HepG2 (cell line): ENCODE measurements around the gene CHSY3. TPM values are rescaled to one million over a fixed set of nuclear protein-coding genes. Genes with fewer than 3 reads are reported as not detected.

Experiments
- ATAC-seq: fragments of 200-7000 bp; cut with Tn5 transposase; 3 replicates; pipeline ENCODE4 v1.9.1; 2020; ENCODE audit warnings: mild to moderate bottlenecking, moderate library complexity
- BruUV-seq: library from RNA; stranded (reverse); fragments of 400-500 nt; replicated peaks from 2 replicates; lab custom pipeline; 2021; lab: Mats Ljungman, UMichigan
- CTCF ChIA-PET: fragments of 300-600 bp; formaldehyde crosslinking; extraction: SDS; loops from one replicate; lab custom pipeline; 2021; ENCODE audit warnings: low total read pairs, inconsistent platforms, low intra/inter-chr PET ratio; lab: Yijun Ruan, JAX
- POLR2A ChIA-PET: fragments of 350-600 bp; sonication (Branson Sonifier 250); formaldehyde crosslinking; loops from one replicate; lab custom pipeline; 2020; ENCODE audit warnings: antibody characterized with exemption, inconsistent platforms; lab: Yijun Ruan, JAX
- DNase-seq: peaks from one replicate; pipeline ENCODE4 v3.0.0-alpha.2; 2015; ENCODE audit warnings: low spot score
- FAIRE-seq: peaks from 3 replicates; lab custom pipeline; 2011; peaks lifted over from hg19 to GRCh38; lab: Jason Lieb, UNC
- H2AFZ ChIP-seq: one replicate; pipeline ENCODE4 v1.6.1; 2011; ENCODE audit warnings: low read length, inconsistent platforms
- H3K27ac ChIP-seq: fragments of 300-600 bp; 3 replicates; pipeline ENCODE4 v1.8.0; 2011; ENCODE audit warnings: mixed run types, mild to moderate bottlenecking, mixed read lengths, low read length, inconsistent platforms; ENCODE audit not compliant: insufficient read depth; ENCODE audit errors: extremely low read length
- H3K27me3 ChIP-seq, 2 experiments: fragments of 200-600 bp in 1 of 2; 2 replicates in 1 of 2; 3 replicates in 1 of 2; pipeline versions ENCODE4 v1.6.0 to v1.8.0; 2011; ENCODE audit warnings: low read length in 2 of 2, mild to moderate bottlenecking in 2 of 2, moderate library complexity in 2 of 2, inconsistent platforms in 1 of 2; ENCODE audit not compliant: insufficient read depth in 2 of 2, control insufficient read depth in 1 of 2
- H3K36me3 ChIP-seq, 2 experiments: fragments of 200-600 bp in 1 of 2; replicated peaks in 1 of 2; 2 replicates in 1 of 2; 3 replicates in 1 of 2; pipeline versions ENCODE4 v1.5.1 to v1.8.0; 2011; ENCODE audit warnings: low read length in 2 of 2, inconsistent platforms in 1 of 2; ENCODE audit not compliant: insufficient read depth in 2 of 2, control insufficient read depth in 1 of 2
- H3K4me1 ChIP-seq: 2 replicates; pipeline ENCODE4 v1.5.1; 2012; ENCODE audit warnings: low read length, inconsistent platforms; ENCODE audit not compliant: insufficient read depth
- H3K4me2 ChIP-seq: 2 replicates; pipeline ENCODE4 v1.6.0; 2011; ENCODE audit warnings: low read depth, low read length, inconsistent platforms
- H3K4me3 ChIP-seq, 3 experiments: fragments of 200-600 bp in 1 of 3; sonication (generic), shearing (Covaris generic) in 1 of 3; replicated peaks in 1 of 3; 2 replicates each; pipeline ENCODE4 v1.5.1; 2011 to 2016; ENCODE audit warnings: low read length in 3 of 3, inconsistent platforms in 2 of 3, low read depth in 2 of 3, mild to moderate bottlenecking in 2 of 3, control low read depth in 1 of 3, mixed read lengths in 1 of 3; ENCODE audit not compliant: insufficient read depth in 1 of 3
- H3K79me2 ChIP-seq: one replicate; pipeline ENCODE4 v1.6.1; 2011; ENCODE audit warnings: low read length, inconsistent platforms; ENCODE audit not compliant: insufficient read depth
- H3K9ac ChIP-seq: 2 replicates; pipeline ENCODE4 v1.6.0; 2011; ENCODE audit warnings: mild to moderate bottlenecking, low read depth, low read length, inconsistent platforms; ENCODE audit not compliant: insufficient read depth
- H3K9me3 ChIP-seq: 2 replicates; pipeline ENCODE4 v1.5.1; 2012; ENCODE audit warnings: mild to moderate bottlenecking, low read length
- H4K20me1 ChIP-seq: 2 replicates; pipeline ENCODE4 v1.6.0; 2011; ENCODE audit warnings: inconsistent platforms, mild to moderate bottlenecking, low read length, moderate library complexity; ENCODE audit not compliant: insufficient read depth
- ARID4A ChIP-seq: sonication (generic); formaldehyde crosslinking; IDR thresholded peaks from 2 replicates; pipeline ENCODE4 v1.5.0; 2020; ENCODE audit warnings: mild to moderate bottlenecking, missing genetic modification reagents, borderline replicate concordance
- ARNTL ChIP-seq: sonication (generic); formaldehyde crosslinking; IDR thresholded peaks from 2 replicates; pipeline ENCODE4 v1.4.0; 2020; ENCODE audit warnings: mild to moderate bottlenecking, missing genetic modification reagents
- CBX2 ChIP-seq, 2 experiments: fragments of 200-600 bp in 1 of 2; sonication (generic); formaldehyde crosslinking in 1 of 2; IDR thresholded peaks; 2 replicates each; pipeline versions ENCODE4 v1.7.0 to v1.8.1; 2018 to 2022; ENCODE audit warnings: low read depth in 2 of 2, low read length in 1 of 2, mild to moderate bottlenecking in 1 of 2, missing genetic modification reagents in 1 of 2
- HNF4G ChIP-seq, 2 experiments: sonication (generic) in 1 of 2; formaldehyde crosslinking in 1 of 2; IDR thresholded peaks; 2 replicates each; pipeline versions ENCODE4 v1.4.0 to v1.6.1; 2011 to 2020; ENCODE audit warnings: borderline replicate concordance in 2 of 2, low read depth in 2 of 2, mild to moderate bottlenecking in 2 of 2, low read length in 1 of 2, missing genetic modification reagents in 1 of 2, moderate library complexity in 1 of 2
- MIXL1 ChIP-seq: IDR thresholded peaks from 2 replicates; pipeline ENCODE4 v1.6.1; 2016
- MYC ChIP-seq: sonication (generic); formaldehyde crosslinking; IDR thresholded peaks from 2 replicates; pipeline ENCODE4 v1.9.0; 2021; ENCODE audit warnings: missing genetic modification reagents, borderline replicate concordance
- NFYB ChIP-seq: sonication (generic); formaldehyde crosslinking; IDR thresholded peaks from 2 replicates; pipeline ENCODE4 v1.4.0; 2020; ENCODE audit warnings: missing genetic modification reagents
- PCBP2 ChIP-seq: fragments of 200-400 bp; formaldehyde crosslinking; optimal IDR thresholded peaks from 2 replicates; pipeline ENCODE3; 2018; ENCODE audit warnings: low read length, low read depth; ENCODE audit not compliant: poor library complexity, severe bottlenecking
- POGZ ChIP-seq: sonication (generic); formaldehyde crosslinking; IDR thresholded peaks from 2 replicates; pipeline ENCODE4 v1.4.0; 2020; ENCODE audit warnings: mild to moderate bottlenecking, missing genetic modification reagents
- SNRNP70 ChIP-seq: fragments of 200-400 bp; formaldehyde crosslinking; IDR thresholded peaks from 2 replicates; pipeline ENCODE4 v1.6.1; 2017; ENCODE audit warnings: mild to moderate bottlenecking, low read depth, low read length, moderate library complexity
- ZBTB7B ChIP-seq: sonication (generic); formaldehyde crosslinking; IDR thresholded peaks from 2 replicates; pipeline ENCODE4 v1.4.0; 2020; ENCODE audit warnings: missing genetic modification reagents
- ZNF550 ChIP-seq: sonication (generic); formaldehyde crosslinking; IDR thresholded peaks from 2 replicates; pipeline ENCODE4 v1.4.0; 2020; ENCODE audit warnings: mild to moderate bottlenecking, missing genetic modification reagents, borderline replicate concordance
- WGBS: methylation state at CpG from one replicate; pipeline ENCODE4 v1.1.6; 2017; ENCODE audit warnings: low lambda C conversion rate; 5-methylcytosine and 5-hydroxymethylcytosine counted together
- in situ Hi-C: cut with HindIII; loops from 2 replicates; pipeline ENCODE4 v1.10.0; 2017; ENCODE audit warnings: low pct_unique_long_range_greater_than_20kb; ENCODE audit not compliant: extremely low pct_ligation_motif_present
- intact Hi-C: fragments of 100-400 bp; cut with micrococcal nuclease; formaldehyde crosslinking; loops from one replicate; pipeline ENCODE4 v1.10.0; 2022; ENCODE audit not compliant: unreplicated experiment
- polyA plus RNA-seq, 8 experiments: library from polyadenylated mRNA; depleted of rRNA in 3 of 8; stranded (reverse) in 7 of 8; unstranded in 1 of 8; fragments of >200 nt; fragmentation: Illumina TruSeq in 4 of 8; extraction: Trizol in 4 of 8; gene quantifications; 2 replicates each; pipeline versions ENCODE4 v1.2.1 to v1.2.3, GENCODE V29; 2011 to 2016; ENCODE audit warnings: low read depth in 4 of 8, missing spikeins in 1 of 8, mixed read lengths in 1 of 8; ENCODE audit not compliant: insufficient read depth in 1 of 8
- total RNA-seq, 5 experiments: library from RNA; depleted of rRNA; stranded (reverse); fragments of >200 nt; fragmentation: Illumina TruSeq; extraction: Trizol; gene quantifications; 2 replicates each; pipeline ENCODE4 v1.2.3, GENCODE V29; 2016; ENCODE audit warnings: low read depth in 1 of 5

The CHSY3 gene
- total and polyA plus RNA-seq, 2 of the 13 experiments (the other 11 are each of a cell fraction or from before 2014, with no cell fraction given): 0.26 to 4.1 TPM

- CTCF ChIA-PET: no interaction called here
- Histone ChIP-seq H3K36me3 (no peaks in the 10 kb centered on the region), H4K20me1 (no peaks in the 10 kb centered on the region), H3K79me2 (no peaks in the 10 kb centered on the region), H2AFZ (no peak overlapping the region), H3K9me3 (no peaks in the 10 kb centered on the region), H3K4me1 (peaks cover 33% of the 10 kb centered on the region), H3K27me3 (peaks cover 6 to 24% of the 10 kb centered on the region in 2 experiments; a peak in 4 of 5 replicates), H3K27ac (no peak overlapping the region), H3K4me2 (peak overlapping the region; percentile 79), H3K4me3 (peak overlapping the region; percentile 57 to 74 (median 64); a peak in 5 of 6 replicates), H3K9ac (no peak overlapping the region)
- in situ Hi-C loops: loop anchor here (25.0 kb wide), 1 partner anchor 1207 kb away; no protein-coding TSS in a partner anchor
- no TSS peak for BruUV-seq
- ATAC-seq (peak; percentile 20), FAIRE-seq (no peak), DNase-seq (no peak)
- intact Hi-C loops: no loop called here
- TF ChIP-seq NFYB (no peak), MYC (no peak), SNRNP70 (no peak), PCBP2 (no peak), ZNF550 (CRISPR knock-in tag) (no peak), ZBTB7B (CRISPR knock-in tag) (no peak)
- POLR2A ChIA-PET: no interaction called here
- WGBS: 4% methylated on average over 22 of the region's 37 CpGs
Measured at GRCh38 chr5:129905473-129906176, 1.4 kb downstream of the CHSY3 start.

DNA sequence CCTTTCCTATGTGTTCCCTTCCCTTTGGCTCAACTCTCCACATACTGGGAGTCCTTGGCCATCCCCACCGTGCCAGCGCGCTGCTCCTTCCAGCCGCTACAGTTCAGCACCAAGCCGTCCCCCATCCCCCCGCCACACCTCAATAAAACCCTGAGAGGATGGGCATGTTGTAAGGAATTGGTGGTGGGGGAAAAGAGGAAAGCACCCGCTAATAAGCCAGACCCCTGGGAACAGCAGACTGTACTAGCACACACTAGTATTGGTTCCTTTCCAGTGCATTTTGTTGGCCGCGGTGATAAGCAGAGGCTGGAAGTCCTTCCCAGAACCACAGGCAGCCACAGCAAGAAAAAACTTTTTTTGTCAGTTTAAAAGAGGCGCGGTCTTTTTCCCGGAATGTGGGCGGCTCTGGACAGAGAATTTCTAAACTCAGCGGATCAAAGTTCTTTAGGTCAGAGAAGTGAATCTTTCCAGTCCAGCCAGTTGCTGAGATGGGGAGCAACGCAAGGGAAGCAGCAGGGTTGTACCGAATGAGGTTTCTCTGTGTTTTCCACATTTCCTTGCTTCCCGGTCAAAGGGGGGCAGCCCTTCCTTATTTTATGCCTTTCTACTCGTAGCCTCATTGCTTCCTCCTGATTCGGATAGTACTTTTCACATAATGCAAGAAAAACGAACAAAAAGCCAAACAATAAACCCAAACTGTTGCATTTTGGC, 2.1 kb downstream of the CHSY3 start:
- peak; percentile 66 for DNase-seq
- no peak overlapping the region for H2AFZ ChIP-seq
- TF ChIP-seq POGZ (CRISPR knock-in tag): no peak
- no peak for TF ChIP-seq CBX2 (IDR thresholded peaks at IDR 0.05; ENCODE audit: low read depth, low read length)
- TF ChIP-seq CBX2 (CRISPR knock-in tag; IDR thresholded peaks at IDR 0.05; ENCODE audit: low read depth): no peak
- peak; percentile 9; the same call in 1 of the 2 replicates for TF ChIP-seq ARID4A (CRISPR knock-in tag)
- no peak for TF ChIP-seq ARNTL (CRISPR knock-in tag)
- peak; percentile 43; the same call in 1 of the 2 replicates for TF ChIP-seq HNF4G (IDR thresholded peaks at IDR 0.05; ENCODE audit: borderline replicate concordance, low read depth, low read length)
- TF ChIP-seq HNF4G (CRISPR knock-in tag; IDR thresholded peaks at IDR 0.05; ENCODE audit: borderline replicate concordance, low read depth): no peak
- TF ChIP-seq MIXL1 (CRISPR knock-in tag): no peak

More for the DNA sequence above, 2.1 kb downstream of the CHSY3 start:
- BruUV-seq: no TSS peak
- Histone ChIP-seq H3K4me1 (peaks cover 33% of the 10 kb centered on the region), H3K27ac (no peak overlapping the region), H3K9ac (no peak overlapping the region), H3K4me2 (peak overlapping the region; percentile 79), H3K79me2 (no peaks in the 10 kb centered on the region), H3K9me3 (no peaks in the 10 kb centered on the region), H3K36me3 (no peaks in the 10 kb centered on the region), H3K4me3 (peak overlapping the region; percentile 36 to 74 (median 64); a peak in 5 of 6 replicates), H4K20me1 (no peaks in the 10 kb centered on the region), H3K27me3 (peaks cover 6 to 24% of the 10 kb centered on the region in 2 experiments; a peak in 4 of 5 replicates)
- in situ Hi-C loops: loop anchor here (25.0 kb wide), 1 partner anchor 1206 kb away; no protein-coding TSS in a partner anchor
- peak; percentile 76 for FAIRE-seq
- ChIA-PET CTCF (no interaction called here), POLR2A (no interaction called here)
- intact Hi-C loops: no loop called here
- peak; percentile 64 for ATAC-seq
- 3% methylated on average over 20 of the region's 20 CpGs for WGBS
